HepG2 (cell line): ENCODE results near the gene CD1B. TPM values are rescaled to one million over a fixed set of nuclear protein-coding genes. Genes with fewer than 3 reads are reported as not detected.

ENCODE experiments used
- ATAC-seq: fragments of 200-7000 bp; cut with Tn5 transposase; 3 replicates; pipeline ENCODE4 v1.9.1; 2020; ENCODE audit warnings: mild to moderate bottlenecking, moderate library complexity
- BruUV-seq: library from RNA; stranded (reverse); fragments of 400-500 nt; replicated peaks from 2 replicates; lab custom pipeline; 2021; lab: Mats Ljungman, UMichigan
- CTCF ChIA-PET: fragments of 300-600 bp; formaldehyde crosslinking; extraction: SDS; loops from one replicate; lab custom pipeline; 2021; ENCODE audit warnings: low total read pairs, inconsistent platforms, low intra/inter-chr PET ratio; lab: Yijun Ruan, JAX
- POLR2A ChIA-PET: fragments of 350-600 bp; sonication (Branson Sonifier 250); formaldehyde crosslinking; loops from one replicate; lab custom pipeline; 2020; ENCODE audit warnings: antibody characterized with exemption, inconsistent platforms; lab: Yijun Ruan, JAX
- DNase-seq: peaks from one replicate; pipeline ENCODE4 v3.0.0-alpha.2; 2015; ENCODE audit warnings: low spot score
- FAIRE-seq: peaks from 3 replicates; lab custom pipeline; 2011; peaks lifted over from hg19 to GRCh38; lab: Jason Lieb, UNC
- H2AFZ ChIP-seq: one replicate; pipeline ENCODE4 v1.6.1; 2011; ENCODE audit warnings: low read length, inconsistent platforms
- H3K27ac ChIP-seq: fragments of 300-600 bp; 3 replicates; pipeline ENCODE4 v1.8.0; 2011; ENCODE audit warnings: mixed run types, mild to moderate bottlenecking, mixed read lengths, low read length, inconsistent platforms; ENCODE audit not compliant: insufficient read depth; ENCODE audit errors: extremely low read length
- H3K27me3 ChIP-seq, 2 experiments: fragments of 200-600 bp in 1 of 2; 2 replicates in 1 of 2; 3 replicates in 1 of 2; pipeline versions ENCODE4 v1.6.0 to v1.8.0; 2011; ENCODE audit warnings: low read length in 2 of 2, mild to moderate bottlenecking in 2 of 2, moderate library complexity in 2 of 2, inconsistent platforms in 1 of 2; ENCODE audit not compliant: insufficient read depth in 2 of 2, control insufficient read depth in 1 of 2
- H3K36me3 ChIP-seq, 2 experiments: fragments of 200-600 bp in 1 of 2; replicated peaks in 1 of 2; 2 replicates in 1 of 2; 3 replicates in 1 of 2; pipeline versions ENCODE4 v1.5.1 to v1.8.0; 2011; ENCODE audit warnings: low read length in 2 of 2, inconsistent platforms in 1 of 2; ENCODE audit not compliant: insufficient read depth in 2 of 2, control insufficient read depth in 1 of 2
- H3K4me1 ChIP-seq: 2 replicates; pipeline ENCODE4 v1.5.1; 2012; ENCODE audit warnings: low read length, inconsistent platforms; ENCODE audit not compliant: insufficient read depth
- H3K4me2 ChIP-seq: 2 replicates; pipeline ENCODE4 v1.6.0; 2011; ENCODE audit warnings: low read depth, low read length, inconsistent platforms
- H3K4me3 ChIP-seq, 3 experiments: fragments of 200-600 bp in 1 of 3; sonication (generic), shearing (Covaris generic) in 1 of 3; replicated peaks in 1 of 3; 2 replicates each; pipeline ENCODE4 v1.5.1; 2011 to 2016; ENCODE audit warnings: low read length in 3 of 3, inconsistent platforms in 2 of 3, low read depth in 2 of 3, mild to moderate bottlenecking in 2 of 3, control low read depth in 1 of 3, mixed read lengths in 1 of 3; ENCODE audit not compliant: insufficient read depth in 1 of 3
- H3K79me2 ChIP-seq: one replicate; pipeline ENCODE4 v1.6.1; 2011; ENCODE audit warnings: low read length, inconsistent platforms; ENCODE audit not compliant: insufficient read depth
- H3K9ac ChIP-seq: 2 replicates; pipeline ENCODE4 v1.6.0; 2011; ENCODE audit warnings: mild to moderate bottlenecking, low read depth, low read length, inconsistent platforms; ENCODE audit not compliant: insufficient read depth
- H3K9me3 ChIP-seq: 2 replicates; pipeline ENCODE4 v1.5.1; 2012; ENCODE audit warnings: mild to moderate bottlenecking, low read length
- H4K20me1 ChIP-seq: 2 replicates; pipeline ENCODE4 v1.6.0; 2011; ENCODE audit warnings: inconsistent platforms, mild to moderate bottlenecking, low read length, moderate library complexity; ENCODE audit not compliant: insufficient read depth
- DNMT3B ChIP-seq: conservative IDR thresholded peaks from 2 replicates; pipeline ENCODE4 v1.6.1; 2016; ENCODE audit warnings: missing biosample characterization, control low read depth
- HOXA3 ChIP-seq: sonication (generic); formaldehyde crosslinking; IDR thresholded peaks from 2 replicates; pipeline ENCODE4 v1.5.0; 2020; ENCODE audit warnings: missing genetic modification reagents
- MYNN ChIP-seq: sonication (generic); formaldehyde crosslinking; IDR thresholded peaks from 2 replicates; pipeline ENCODE4 v1.4.0; 2020; ENCODE audit warnings: mild to moderate bottlenecking, low read depth, missing genetic modification reagents
- PHF8 ChIP-seq: sonication (generic); formaldehyde crosslinking; IDR thresholded peaks from 2 replicates; pipeline ENCODE4 v1.5.0; 2020; ENCODE audit warnings: missing genetic modification reagents
- PRPF4 ChIP-seq: fragments of 200-400 bp; formaldehyde crosslinking; IDR thresholded peaks from 2 replicates; pipeline ENCODE4 v1.6.1; 2016; ENCODE audit warnings: low read length, low read depth; ENCODE audit not compliant: poor library complexity, severe bottlenecking
- SKIL ChIP-seq: sonication (generic); formaldehyde crosslinking; IDR thresholded peaks from 2 replicates; pipeline ENCODE4 v1.8.0; 2022; ENCODE audit warnings: missing genetic modification reagents, mild to moderate bottlenecking, moderate library complexity, borderline replicate concordance
- ZNF280D ChIP-seq: sonication (generic); formaldehyde crosslinking; IDR thresholded peaks from 2 replicates; pipeline ENCODE4 v1.5.1; 2020; ENCODE audit warnings: mild to moderate bottlenecking, missing genetic modification reagents
- ZNF558 ChIP-seq: sonication (generic); formaldehyde crosslinking; IDR thresholded peaks from 2 replicates; pipeline ENCODE4 v1.9.0; 2022; ENCODE audit warnings: mild to moderate bottlenecking, missing genetic modification reagents, borderline replicate concordance
- WGBS: methylation state at CpG from one replicate; pipeline ENCODE4 v1.1.6; 2017; ENCODE audit warnings: low lambda C conversion rate; 5-methylcytosine and 5-hydroxymethylcytosine counted together
- in situ Hi-C: cut with HindIII; loops from 2 replicates; pipeline ENCODE4 v1.10.0; 2017; ENCODE audit warnings: low pct_unique_long_range_greater_than_20kb; ENCODE audit not compliant: extremely low pct_ligation_motif_present
- intact Hi-C: fragments of 100-400 bp; cut with micrococcal nuclease; formaldehyde crosslinking; loops from one replicate; pipeline ENCODE4 v1.10.0; 2022; ENCODE audit not compliant: unreplicated experiment
- polyA plus RNA-seq, 8 experiments: library from polyadenylated mRNA; depleted of rRNA in 3 of 8; stranded (reverse) in 7 of 8; unstranded in 1 of 8; fragments of >200 nt; fragmentation: Illumina TruSeq in 4 of 8; extraction: Trizol in 4 of 8; gene quantifications; 2 replicates each; pipeline versions ENCODE4 v1.2.1 to v1.2.3, GENCODE V29; 2011 to 2016; ENCODE audit warnings: low read depth in 4 of 8, missing spikeins in 1 of 8, mixed read lengths in 1 of 8; ENCODE audit not compliant: insufficient read depth in 1 of 8
- total RNA-seq, 5 experiments: library from RNA; depleted of rRNA; stranded (reverse); fragments of >200 nt; fragmentation: Illumina TruSeq; extraction: Trizol; gene quantifications; 2 replicates each; pipeline ENCODE4 v1.2.3, GENCODE V29; 2016; ENCODE audit warnings: low read depth in 1 of 5
- TF ChIP-seq, protein P1 (sequence below): sonication (generic); formaldehyde crosslinking; IDR thresholded peaks from 2 replicates; pipeline ENCODE4 v1.4.0; 2020; ENCODE audit warnings: missing genetic modification reagents, borderline replicate concordance

CD1B gene
- total and polyA plus RNA-seq, 2 of the 13 experiments (the other 11 are each of a cell fraction or from before 2014, with no cell fraction given) = not detected

GRCh38 chr1:158362941-158363340, 31.6 kb upstream of the CD1B start:
- no peak overlapping the region for H2AFZ ChIP-seq
- FAIRE-seq (no peak), ATAC-seq (no peak), DNase-seq (no peak)
- BruUV-seq = no TSS peak
- peaks cover 73% of the 10 kb centered on the region for H3K9me3 ChIP-seq
- no peak overlapping the region for H3K27ac ChIP-seq
- 0% methylated on average over 1 of the region's 1 CpG for WGBS
- intact Hi-C loops = no loop called here
- in situ Hi-C loops = no loop called here
- H3K4me3 ChIP-seq = no peak overlapping the region
- no peak overlapping the region for H3K4me2 ChIP-seq
- no peaks in the 10 kb centered on the region for H3K27me3 ChIP-seq
- H3K36me3 ChIP-seq = no peaks in the 10 kb centered on the region
- H3K4me1 ChIP-seq = no peaks in the 10 kb centered on the region
- no peak for TF ChIP-seq HOXA3
- no peak for TF ChIP-seq DNMT3B (CRISPR knock-in tag)
- no peak for TF ChIP-seq MYNN (CRISPR knock-in tag)
- ChIA-PET CTCF (no interaction called here), POLR2A (no interaction called here)
- no peaks in the 10 kb centered on the region for H4K20me1 ChIP-seq
- no peak overlapping the region for H3K9ac ChIP-seq
- no peaks in the 10 kb centered on the region for H3K79me2 ChIP-seq

- intact Hi-C loops (no loop called here), in situ Hi-C loops (no loop called here)
- Histone ChIP-seq H3K79me2 (no peaks in the 10 kb centered on the region), H3K9ac (no peak overlapping the region), H3K27ac (no peak overlapping the region), H2AFZ (no peak overlapping the region), H3K4me1 (no peaks in the 10 kb centered on the region), H3K9me3 (peaks cover 71% of the 10 kb centered on the region), H3K27me3 (no peaks in the 10 kb centered on the region), H4K20me1 (no peaks in the 10 kb centered on the region), H3K4me3 (no peak overlapping the region), H3K4me2 (no peak overlapping the region), H3K36me3 (no peaks in the 10 kb centered on the region)
- no peak for ATAC-seq
- no peak for FAIRE-seq
- DNase-seq = no peak
- 6% methylated on average over 1 of the region's 1 CpG for WGBS
- BruUV-seq = no TSS peak
- POLR2A ChIA-PET = no interaction called here
- CTCF ChIA-PET = no interaction called here
- TF ChIP-seq ZNF558 (CRISPR knock-in tag) (no peak), SKIL (no peak), PHF8 (no peak), ZNF280D (CRISPR knock-in tag) (no peak), PRPF4 (no peak)
- TF ChIP-seq, protein P1, sequence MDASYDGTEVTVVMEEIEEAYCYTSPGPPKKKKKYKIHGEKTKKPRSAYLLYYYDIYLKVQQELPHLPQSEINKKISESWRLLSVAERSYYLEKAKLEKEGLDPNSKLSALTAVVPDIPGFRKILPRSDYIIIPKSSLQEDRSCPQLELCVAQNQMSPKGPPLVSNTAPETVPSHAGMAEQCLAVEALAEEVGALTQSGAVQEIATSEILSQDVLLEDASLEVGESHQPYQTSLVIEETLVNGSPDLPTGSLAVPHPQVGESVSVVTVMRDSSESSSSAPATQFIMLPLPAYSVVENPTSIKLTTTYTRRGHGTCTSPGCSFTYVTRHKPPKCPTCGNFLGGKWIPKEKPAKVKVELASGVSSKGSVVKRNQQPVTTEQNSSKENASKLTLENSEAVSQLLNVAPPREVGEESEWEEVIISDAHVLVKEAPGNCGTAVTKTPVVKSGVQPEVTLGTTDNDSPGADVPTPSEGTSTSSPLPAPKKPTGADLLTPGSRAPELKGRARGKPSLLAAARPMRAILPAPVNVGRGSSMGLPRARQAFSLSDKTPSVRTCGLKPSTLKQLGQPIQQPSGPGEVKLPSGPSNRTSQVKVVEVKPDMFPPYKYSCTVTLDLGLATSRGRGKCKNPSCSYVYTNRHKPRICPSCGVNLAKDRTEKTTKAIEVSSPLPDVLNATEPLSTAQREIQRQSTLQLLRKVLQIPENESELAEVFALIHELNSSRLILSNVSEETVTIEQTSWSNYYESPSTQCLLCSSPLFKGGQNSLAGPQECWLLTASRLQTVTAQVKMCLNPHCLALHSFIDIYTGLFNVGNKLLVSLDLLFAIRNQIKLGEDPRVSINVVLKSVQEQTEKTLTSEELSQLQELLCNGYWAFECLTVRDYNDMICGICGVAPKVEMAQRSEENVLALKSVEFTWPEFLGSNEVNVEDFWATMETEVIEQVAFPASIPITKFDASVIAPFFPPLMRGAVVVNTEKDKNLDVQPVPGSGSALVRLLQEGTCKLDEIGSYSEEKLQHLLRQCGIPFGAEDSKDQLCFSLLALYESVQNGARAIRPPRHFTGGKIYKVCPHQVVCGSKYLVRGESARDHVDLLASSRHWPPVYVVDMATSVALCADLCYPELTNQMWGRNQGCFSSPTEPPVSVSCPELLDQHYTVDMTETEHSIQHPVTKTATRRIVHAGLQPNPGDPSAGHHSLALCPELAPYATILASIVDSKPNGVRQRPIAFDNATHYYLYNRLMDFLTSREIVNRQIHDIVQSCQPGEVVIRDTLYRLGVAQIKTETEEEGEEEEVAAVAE (CRISPR knock-in tag) = no peak
Observed at GRCh38 chr1:158362482-158362881, 31.2 kb upstream of the CD1B start.
